ENCODE data around the gene SETDB1. TPM values are rescaled to one million over a fixed set of nuclear protein-coding genes. Genes with fewer than 3 reads are reported as not detected.

Gene SETDB1
- total and polyA plus RNA-seq, 2 of the 13 experiments (the other 11 are each of a cell fraction or from before 2014, with no cell fraction given), result 33.1 to 34.6 TPM

DNA sequence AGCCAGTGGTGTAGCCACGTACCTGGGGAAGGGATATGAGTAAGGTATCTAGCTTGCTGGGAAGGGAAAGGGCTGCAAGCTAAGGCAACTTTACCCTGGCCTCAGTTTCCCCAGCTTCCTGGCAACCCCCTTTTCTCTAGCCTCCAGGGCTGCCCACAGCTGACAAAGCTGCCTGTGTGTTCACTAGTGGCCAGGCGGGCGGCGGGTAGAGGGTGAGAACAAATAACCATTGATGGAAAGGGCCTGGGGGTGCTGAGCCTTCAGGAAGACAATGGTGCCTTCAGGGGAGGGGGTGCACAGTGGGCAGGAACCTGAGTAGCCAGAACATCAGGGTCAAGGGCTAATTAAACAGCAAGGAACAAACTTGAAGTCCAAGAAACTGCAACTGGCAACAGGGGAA is 42.3 kb downstream of the SETDB1 start:
- H3K4me1 ChIP-seq (ENCODE audit: insufficient read depth, low read length), result peaks cover 48% of the 10 kb centered on the region
- 96% methylated on average over 4 of the region's 4 CpGs for WGBS (ENCODE audit: low lambda C conversion rate)
- no peak overlapping the region for H3K27ac ChIP-seq (ENCODE audit: extremely low read length, insufficient read depth, low read length)
- H3K4me3 ChIP-seq (replicated peaks in 1 of 3; ENCODE audit: insufficient read depth in 1 of 3, low read depth in 2 of 3, low read length in 3 of 3), result no peak overlapping the region
- peaks cover 29% of the 10 kb centered on the region for H4K20me1 ChIP-seq (ENCODE audit: insufficient read depth, low read length)
- no peak overlapping the region for H3K9ac ChIP-seq (ENCODE audit: insufficient read depth, low read depth, low read length)
- in situ Hi-C loops (cut with HindIII; ENCODE audit: extremely low pct_ligation_motif_present, low pct_unique_long_range_greater_than_20kb), result no loop called here
- DNase-seq (ENCODE audit: low spot score) (no peak), ATAC-seq (no peak), FAIRE-seq (no peak)
- peaks cover 48% of the 10 kb centered on the region for H3K79me2 ChIP-seq (ENCODE audit: insufficient read depth, low read length)
- no peak overlapping the region for H3K4me2 ChIP-seq (ENCODE audit: low read depth, low read length)
- TF ChIP-seq, protein P1, sequence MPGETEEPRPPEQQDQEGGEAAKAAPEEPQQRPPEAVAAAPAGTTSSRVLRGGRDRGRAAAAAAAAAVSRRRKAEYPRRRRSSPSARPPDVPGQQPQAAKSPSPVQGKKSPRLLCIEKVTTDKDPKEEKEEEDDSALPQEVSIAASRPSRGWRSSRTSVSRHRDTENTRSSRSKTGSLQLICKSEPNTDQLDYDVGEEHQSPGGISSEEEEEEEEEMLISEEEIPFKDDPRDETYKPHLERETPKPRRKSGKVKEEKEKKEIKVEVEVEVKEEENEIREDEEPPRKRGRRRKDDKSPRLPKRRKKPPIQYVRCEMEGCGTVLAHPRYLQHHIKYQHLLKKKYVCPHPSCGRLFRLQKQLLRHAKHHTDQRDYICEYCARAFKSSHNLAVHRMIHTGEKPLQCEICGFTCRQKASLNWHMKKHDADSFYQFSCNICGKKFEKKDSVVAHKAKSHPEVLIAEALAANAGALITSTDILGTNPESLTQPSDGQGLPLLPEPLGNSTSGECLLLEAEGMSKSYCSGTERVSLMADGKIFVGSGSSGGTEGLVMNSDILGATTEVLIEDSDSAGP (CRISPR knock-in tag; IDR thresholded peaks at IDR 0.05; ENCODE audit: borderline replicate concordance), result peak; percentile 21; the same call in 1 of the 2 replicates
- no peak for TF ChIP-seq ZSCAN12 (CRISPR knock-in tag; IDR thresholded peaks at IDR 0.05)
- peaks cover 33 to 56% of the 10 kb centered on the region in 2 experiments for H3K36me3 ChIP-seq (replicated peaks in 1 of 2; ENCODE audit: control insufficient read depth in 1 of 2, insufficient read depth in 2 of 2, low read length in 2 of 2)
- H3K27me3 ChIP-seq (ENCODE audit: control insufficient read depth in 1 of 2, insufficient read depth in 2 of 2, low read length in 2 of 2), result no peaks in the 10 kb centered on the region; a peak in 1 of 5 replicates
- no peak overlapping the region for H2AFZ ChIP-seq (ENCODE audit: low read length)
- ChIA-PET POLR2A (interaction anchor here (5.9 to 10.3 kb wide), 2 partner anchors 13 to 38 kb away, joined by 99 to 114 read pairs; partner anchors contain the start of genes ANXA9 and MINDY1), CTCF (ENCODE audit: low intra/inter-chr PET ratio, low total read pairs) (no interaction called here)
- intact Hi-C loops (cut with micrococcal nuclease; ENCODE audit: unreplicated experiment), result no loop called here
- H3K9me3 ChIP-seq (ENCODE audit: low read length), result no peaks in the 10 kb centered on the region
- BruUV-seq (replicated peaks), result no TSS peak

- H2AFZ ChIP-seq (ENCODE audit: low read length), result no peak overlapping the region
- POLR2A ChIA-PET, result interaction anchor here (0.9 to 10.3 kb wide), 5 partner anchors 9 to 42 kb away, joined by 3 to 114 read pairs (median 21); partner anchors contain the start of genes ANXA9, MINDY1 and SETDB1
- peak overlapping the region; percentile 34 for H3K27ac ChIP-seq (ENCODE audit: extremely low read length, insufficient read depth, low read length)
- H3K79me2 ChIP-seq (ENCODE audit: insufficient read depth, low read length), result peaks cover 57% of the 10 kb centered on the region
- H3K4me3 ChIP-seq (replicated peaks in 1 of 3; ENCODE audit: insufficient read depth in 1 of 3, low read depth in 2 of 3, low read length in 3 of 3), result no peak overlapping the region
- H3K36me3 ChIP-seq (replicated peaks in 1 of 2; ENCODE audit: control insufficient read depth in 1 of 2, insufficient read depth in 2 of 2, low read length in 2 of 2), result peaks cover 28 to 45% of the 10 kb centered on the region in 2 experiments
- intact Hi-C loops (cut with micrococcal nuclease; ENCODE audit: unreplicated experiment), result loop anchor here (5.0 kb wide), 1 partner anchor 38 kb away; the partner anchor contains the start of genes MINDY1 and PRUNE1
- H4K20me1 ChIP-seq (ENCODE audit: insufficient read depth, low read length), result peaks cover 26% of the 10 kb centered on the region
- FAIRE-seq (no peak), DNase-seq (ENCODE audit: low spot score) (no peak), ATAC-seq (no peak)
- CTCF ChIA-PET (ENCODE audit: low intra/inter-chr PET ratio, low total read pairs), result no interaction called here
- 95% methylated on average over 3 of the region's 3 CpGs for WGBS (ENCODE audit: low lambda C conversion rate)
- H3K4me1 ChIP-seq (ENCODE audit: insufficient read depth, low read length), result peaks cover 48% of the 10 kb centered on the region
- H3K4me2 ChIP-seq (ENCODE audit: low read depth, low read length), result no peak overlapping the region
- no peaks in the 10 kb centered on the region; a peak in 1 of 5 replicates for H3K27me3 ChIP-seq (ENCODE audit: control insufficient read depth in 1 of 2, insufficient read depth in 2 of 2, low read length in 2 of 2)
- no TSS peak for BruUV-seq (replicated peaks)
- H3K9ac ChIP-seq (ENCODE audit: insufficient read depth, low read depth, low read length), result no peak overlapping the region
- in situ Hi-C loops (cut with HindIII; ENCODE audit: extremely low pct_ligation_motif_present, low pct_unique_long_range_greater_than_20kb), result no loop called here
- no peaks in the 10 kb centered on the region for H3K9me3 ChIP-seq (ENCODE audit: low read length)
- TF ChIP-seq IRF1 (CRISPR knock-in tag; IDR thresholded peaks at IDR 0.05; ENCODE audit: low read depth), result no peak
- TF ChIP-seq ATF5 (CRISPR knock-in tag; IDR thresholded peaks at IDR 0.05; ENCODE audit: low read depth), result no peak
- TF ChIP-seq TGIF2 (CRISPR knock-in tag; IDR thresholded peaks at IDR 0.05), result no peak
- TF ChIP-seq, protein P2, sequence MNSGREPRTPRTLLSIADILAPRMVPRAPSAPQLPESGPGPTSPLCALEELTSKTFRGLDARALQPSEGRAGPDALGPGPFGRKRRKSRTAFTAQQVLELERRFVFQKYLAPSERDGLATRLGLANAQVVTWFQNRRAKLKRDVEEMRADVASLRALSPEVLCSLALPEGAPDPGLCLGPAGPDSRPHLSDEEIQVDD (CRISPR knock-in tag; IDR thresholded peaks at IDR 0.05; ENCODE audit: borderline replicate concordance), result no peak
- TF ChIP-seq, protein P3, sequence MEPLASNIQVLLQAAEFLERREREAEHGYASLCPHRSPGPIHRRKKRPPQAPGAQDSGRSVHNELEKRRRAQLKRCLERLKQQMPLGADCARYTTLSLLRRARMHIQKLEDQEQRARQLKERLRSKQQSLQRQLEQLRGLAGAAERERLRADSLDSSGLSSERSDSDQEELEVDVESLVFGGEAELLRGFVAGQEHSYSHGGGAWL (CRISPR knock-in tag; IDR thresholded peaks at IDR 0.05), result no peak
- TF ChIP-seq ARNTL (CRISPR knock-in tag; IDR thresholded peaks at IDR 0.05), result no peak
- no peak for TF ChIP-seq CBFB (CRISPR knock-in tag; IDR thresholded peaks at IDR 0.05)
- TF ChIP-seq BCL3 (CRISPR knock-in tag; IDR thresholded peaks at IDR 0.05), result no peak
Measured at GRCh38 chr1:150969626-150970025, 43.5 kb downstream of the SETDB1 start.
